GM19025 (cell line): ENCODE results near the gene CDC16.
"Not testable (repeated sequence)": the region's sequence is repeated elsewhere in the genome, so short reads cannot be mapped to it uniquely, and the experiment has no call there.

Experiments
- ATAC-seq: cut with Tn5 transposase; IDR thresholded peaks from one replicate; pipeline ENCODE4 v1.9.1; 2021; ENCODE audit warnings: mild to moderate bottlenecking, low read depth, moderate library complexity; ENCODE audit not compliant: unreplicated experiment

The CDC16 gene

GRCh38 chr13:114234645-114235421 lies at the start of gene CDC16:
Gene CDC16, plus strand, starts transcription at chr13:114234897. Its CDS starts 188 bp downstream, at chr13:114235085.
- peak; percentile 89 for ATAC-seq

- ATAC-seq: no peak
Observed at GRCh38 chr13:114185182-114185971, 49.3 kb upstream of the CDC16 start.

- ATAC-seq: no peak
Observed at GRCh38 chr13:114194853-114195252, 39.8 kb upstream of the CDC16 start.

GRCh38 chr13:114196629-114197028 lies 38.1 kb upstream of the CDC16 start:
- no peak for ATAC-seq

GRCh38 chr13:114198556-114198955 lies 36.1 kb upstream of the CDC16 start:
- ATAC-seq: no peak

- ATAC-seq: not testable (repeated sequence)
Observed at GRCh38 chr13:114199526-114199925, 35.2 kb upstream of the CDC16 start.

- ATAC-seq: no peak
Observed at GRCh38 chr13:114199954-114200353, 34.7 kb upstream of the CDC16 start.

- ATAC-seq: no peak
Observed at GRCh38 chr13:114200399-114200911, 34.2 kb upstream of the CDC16 start.

- ATAC-seq: no peak
Observed at GRCh38 chr13:114202581-114202980, 32.1 kb upstream of the CDC16 start.

GRCh38 chr13:114203536-114203935 lies 31.2 kb upstream of the CDC16 start:
- no peak for ATAC-seq

GRCh38 chr13:114204894-114205293 lies 29.8 kb upstream of the CDC16 start:
- no peak for ATAC-seq

GRCh38 chr13:114208134-114208533 lies 26.6 kb upstream of the CDC16 start:
- no peak for ATAC-seq

- no peak for ATAC-seq
Observed at GRCh38 chr13:114211446-114212157, 23.1 kb upstream of the CDC16 start.

- ATAC-seq: no peak
Observed at GRCh38 chr13:114212158-114212495, 22.6 kb upstream of the CDC16 start.

GRCh38 chr13:114213980-114214379 lies 20.7 kb upstream of the CDC16 start:
- ATAC-seq: no peak

- ATAC-seq: no peak
Observed at GRCh38 chr13:114219392-114219791, 15.3 kb upstream of the CDC16 start.

GRCh38 chr13:114222461-114222968 lies 12.2 kb upstream of the CDC16 start:
- no peak for ATAC-seq

GRCh38 chr13:114224201-114224600 lies 10.5 kb upstream of the CDC16 start:
- ATAC-seq: no peak

GRCh38 chr13:114225610-114226009 lies 9.1 kb upstream of the CDC16 start:
- ATAC-seq: no peak

GRCh38 chr13:114226088-114226487 lies 8.6 kb upstream of the CDC16 start:
- no peak for ATAC-seq
